ENCODE measurements around the gene MIEN1.

- TF ChIP-seq POLR2A (IDR thresholded peaks at IDR 0.05; ENCODE audit: low read depth, low read length) (no peak), POLR2AphosphoS5 (IDR thresholded peaks at IDR 0.05; ENCODE audit: low read depth, low read length) (no peak)
Measured at GRCh38 chr17:39751016-39751543, 20.7 kb upstream of the MIEN1 start.

Measured in GM12892 (cell line).